Stimulated activated CD8-positive, alpha-beta memory T cell treated with anti-CD3 and anti-CD28 coated beads, Interleukin-15, amount 100 ng/mL, for 1 hour (primary cell): ENCODE data around the gene GATAD2A.
A peak's percentile ranks its signal among the peaks of the same experiment; 100 is the strongest.

Experiments used
- DNase-seq: peaks from one replicate; pipeline ENCODE4 v3.0.0-alpha.2; 2020; ENCODE audit warnings: low read depth

The GATAD2A gene

DNA sequence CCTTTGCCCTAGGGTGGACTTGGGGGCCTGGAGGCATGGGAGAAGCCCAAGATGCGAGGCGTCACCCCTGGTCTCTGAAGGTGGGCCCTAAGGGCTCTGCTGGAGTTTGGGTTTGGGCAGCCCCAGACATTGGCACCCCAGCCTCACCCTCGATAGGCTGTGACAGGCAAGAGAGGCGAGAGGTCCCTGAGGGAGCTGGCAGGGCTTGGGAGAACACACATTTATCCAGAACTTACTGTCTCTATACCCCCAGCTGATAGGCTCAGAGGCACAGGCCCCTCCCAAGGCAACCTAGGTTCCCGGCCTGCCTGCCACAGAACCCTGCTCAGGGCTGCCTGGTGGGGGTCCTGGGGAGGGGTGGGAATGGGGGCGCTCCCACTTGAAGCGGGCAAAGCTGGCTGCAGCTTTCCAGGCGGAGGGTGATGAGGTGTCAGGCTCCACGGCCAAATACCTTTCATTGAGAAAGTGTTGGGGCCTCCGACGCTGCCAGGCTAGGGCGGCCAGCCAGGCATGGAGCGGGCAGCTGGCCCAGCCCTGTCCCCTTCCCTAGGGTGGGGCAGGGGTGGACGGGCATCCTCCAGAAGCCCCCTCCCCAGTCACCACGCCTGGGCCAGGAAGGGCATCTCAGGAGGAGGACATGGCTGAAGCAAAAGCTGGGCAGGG lies 142.3 kb downstream of the GATAD2A start:
- no peak for DNase-seq

DNA sequence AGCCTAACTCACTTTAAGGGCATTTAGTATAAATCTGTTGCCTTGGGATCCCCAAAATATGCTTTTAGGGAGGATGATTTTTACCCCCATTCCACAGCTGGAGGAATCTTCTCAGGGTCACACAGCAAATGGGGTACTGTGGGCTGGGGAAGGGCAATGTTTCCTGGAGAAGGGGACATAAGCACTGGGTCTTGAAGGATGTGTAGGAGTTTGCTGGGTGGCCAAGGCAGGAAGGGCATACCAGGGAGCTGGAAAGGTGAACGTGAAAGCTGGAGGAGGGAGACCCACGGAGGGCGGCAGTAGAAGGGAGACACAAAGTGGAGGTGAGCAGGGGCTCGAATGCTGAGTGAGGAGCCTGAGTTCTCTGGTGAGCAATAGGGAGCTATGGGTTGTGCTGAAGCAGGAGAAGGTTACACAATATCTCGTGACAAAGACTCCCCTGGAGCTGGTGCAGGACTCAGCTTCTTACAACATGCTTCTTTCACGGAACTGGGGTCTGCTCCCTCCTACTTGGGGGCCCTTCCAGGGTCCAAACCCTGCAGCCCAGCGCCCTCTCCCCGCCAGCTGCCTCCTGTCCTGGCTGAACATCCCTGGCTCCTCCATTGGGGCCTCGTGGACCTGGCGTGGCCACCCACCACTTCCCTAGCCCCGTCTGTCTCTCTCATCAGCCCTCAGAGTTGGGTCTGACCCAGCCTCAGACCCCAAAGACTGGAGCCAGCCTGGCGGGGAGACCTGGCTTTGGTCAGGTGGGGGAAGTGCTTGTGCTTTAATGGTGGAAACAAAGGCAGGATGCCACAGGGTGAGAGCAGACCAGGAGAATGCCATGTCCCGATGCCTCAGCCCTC lies 143.7 kb downstream of the GATAD2A start:
- no peak for DNase-seq

DNA sequence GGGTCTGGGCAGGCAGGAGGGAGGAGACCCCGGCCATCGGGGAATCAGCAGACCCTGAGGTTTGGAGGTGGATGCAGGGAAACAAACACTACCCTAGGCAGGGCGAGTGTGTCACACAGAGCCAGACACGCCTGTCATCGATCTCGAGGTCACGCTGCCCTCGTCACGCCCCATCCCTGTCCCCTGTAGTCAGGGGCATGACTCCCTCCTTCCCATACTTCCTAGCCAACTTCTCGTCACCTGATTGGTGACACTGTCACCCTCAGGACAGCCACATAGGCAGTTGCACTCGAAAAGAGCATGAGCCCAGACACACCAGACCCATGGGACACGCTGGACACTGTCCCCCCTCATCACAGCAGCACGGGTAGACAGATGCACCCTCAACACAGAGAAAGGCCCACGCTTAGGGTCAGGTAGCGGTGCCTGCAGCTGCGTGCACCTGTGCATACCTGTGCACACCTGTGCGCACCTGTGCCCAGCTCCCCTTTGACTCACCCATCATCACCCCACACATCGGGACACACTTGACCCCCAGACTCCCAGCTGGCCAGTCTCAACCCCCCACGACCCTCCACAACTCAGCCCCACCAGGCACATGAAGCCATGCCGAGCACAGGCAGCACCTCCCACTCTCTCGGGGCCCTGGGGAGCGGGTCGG lies 144.5 kb downstream of the GATAD2A start:
- no peak for DNase-seq

DNA sequence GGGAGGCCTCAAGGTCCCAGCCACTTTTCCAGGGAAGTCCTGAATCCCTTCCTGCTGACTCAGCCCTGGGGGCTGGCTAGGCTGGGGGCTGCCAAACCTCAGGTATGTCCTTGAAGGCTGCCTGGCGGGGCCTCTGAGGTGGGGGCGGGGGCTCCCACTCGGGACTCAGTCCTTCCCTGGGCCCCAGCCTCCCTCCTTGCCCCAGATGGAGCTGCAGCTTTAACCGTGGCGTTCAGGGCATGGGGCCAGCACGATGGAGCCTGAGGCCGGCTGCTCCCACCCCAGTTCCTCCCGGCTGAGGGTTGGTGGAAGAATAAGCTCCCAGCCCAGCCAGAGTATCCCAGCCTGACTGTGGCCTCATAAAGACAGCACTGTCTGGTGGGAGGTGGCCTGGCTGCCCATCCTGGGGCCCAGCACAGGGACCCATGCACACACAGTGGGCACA lies 145.0 kb downstream of the GATAD2A start:
- no peak for DNase-seq

DNA sequence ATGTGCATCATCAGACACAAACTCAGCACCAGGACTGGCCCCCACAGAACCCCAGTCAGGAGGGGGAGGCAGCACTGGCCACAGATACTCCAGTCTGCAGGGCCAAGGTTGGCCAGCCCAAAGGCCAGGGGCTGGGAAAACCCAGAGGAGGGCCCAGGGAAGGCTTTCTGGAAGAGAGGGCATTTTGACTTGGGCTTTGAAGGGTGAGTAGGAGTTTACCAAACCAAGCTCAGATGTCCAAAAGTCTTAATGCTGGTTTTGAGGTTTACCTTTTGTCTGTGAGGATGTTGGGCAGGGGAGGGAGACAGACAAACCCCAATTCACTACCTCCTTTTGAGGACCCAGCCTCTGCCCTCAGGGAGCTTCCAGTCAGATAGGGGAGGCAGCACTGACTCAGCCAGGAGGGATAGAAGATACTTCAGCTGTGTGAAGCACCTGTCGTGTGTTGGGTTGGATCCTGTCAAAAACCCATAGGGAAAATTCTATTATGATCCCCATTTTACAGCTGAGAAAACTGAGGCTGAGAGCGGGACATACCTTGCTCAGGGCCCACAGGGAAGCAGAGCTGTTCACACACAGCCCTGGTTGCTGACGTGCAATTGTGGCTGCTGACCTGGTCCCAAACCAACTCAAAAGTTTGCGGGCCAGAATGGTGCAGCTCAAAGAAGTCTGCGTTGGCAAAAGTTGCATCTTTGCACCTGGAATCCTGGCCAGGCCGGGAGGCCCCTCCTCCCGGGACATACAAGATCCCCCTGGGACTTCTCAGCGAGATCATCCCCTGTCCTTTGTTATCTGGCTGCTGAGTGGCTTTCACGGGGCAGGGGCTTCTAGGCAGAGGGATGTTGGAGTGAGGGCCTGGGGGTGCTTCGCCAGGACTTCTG lies 145.7 kb downstream of the GATAD2A start:
- DNase-seq: no peak

DNA sequence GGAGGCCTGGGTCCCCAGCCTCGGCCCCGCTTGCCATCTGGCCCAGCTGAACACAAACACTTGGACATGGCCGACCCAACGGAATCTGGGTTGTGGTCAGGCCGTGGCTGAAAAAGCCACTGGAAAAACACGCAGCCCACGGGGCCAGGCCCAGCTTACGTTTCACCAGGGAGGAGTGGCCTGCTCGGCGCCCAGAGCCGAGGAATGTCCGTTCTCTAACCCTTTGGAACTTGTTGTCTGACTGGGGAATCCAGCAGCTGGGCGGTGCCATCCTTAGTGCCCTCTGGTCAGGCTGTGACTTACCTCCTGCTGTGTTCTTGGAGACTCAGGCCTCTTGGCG lies 146.3 kb downstream of the GATAD2A start:
- no peak for DNase-seq

DNA sequence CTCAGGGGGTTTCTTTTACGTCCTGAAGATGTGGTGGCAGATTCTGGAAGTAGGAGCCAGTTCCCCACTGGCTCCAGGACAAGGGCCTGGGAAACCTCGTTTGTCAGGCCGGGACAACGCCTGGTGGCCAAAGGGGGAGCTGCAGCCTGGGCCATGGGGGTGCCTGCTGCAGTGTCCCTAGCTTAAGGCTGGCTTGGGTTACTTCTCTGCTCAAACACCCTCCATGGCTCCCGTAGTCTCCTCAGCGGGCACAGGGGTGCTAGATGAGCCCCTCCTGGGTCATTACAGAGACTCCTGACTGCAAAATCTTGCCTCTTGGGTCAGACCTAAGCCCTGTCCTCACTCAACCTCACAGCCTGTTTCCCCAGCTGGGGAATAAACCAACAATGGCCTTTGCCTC lies 147.3 kb downstream of the GATAD2A start:
- DNase-seq: no peak

DNA sequence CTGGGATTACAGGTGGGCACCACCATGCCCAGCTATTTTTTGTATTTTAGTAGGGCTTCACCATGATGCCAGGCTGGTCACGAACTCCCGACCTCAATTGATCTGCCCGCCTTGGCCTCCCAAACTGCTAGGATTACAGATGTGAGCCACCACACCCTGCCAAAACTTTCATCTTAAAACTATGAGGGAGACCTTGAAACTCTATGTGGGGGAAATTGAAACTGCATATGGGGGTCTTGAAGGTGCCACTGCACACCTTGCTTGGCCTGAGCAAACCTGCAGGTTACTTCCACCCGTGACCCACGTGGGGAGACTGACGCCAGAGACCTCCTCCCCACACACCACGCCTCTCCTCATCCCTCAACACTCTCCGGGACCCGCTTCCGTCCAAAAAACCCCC lies 148.2 kb downstream of the GATAD2A start:
- no peak for DNase-seq

DNA sequence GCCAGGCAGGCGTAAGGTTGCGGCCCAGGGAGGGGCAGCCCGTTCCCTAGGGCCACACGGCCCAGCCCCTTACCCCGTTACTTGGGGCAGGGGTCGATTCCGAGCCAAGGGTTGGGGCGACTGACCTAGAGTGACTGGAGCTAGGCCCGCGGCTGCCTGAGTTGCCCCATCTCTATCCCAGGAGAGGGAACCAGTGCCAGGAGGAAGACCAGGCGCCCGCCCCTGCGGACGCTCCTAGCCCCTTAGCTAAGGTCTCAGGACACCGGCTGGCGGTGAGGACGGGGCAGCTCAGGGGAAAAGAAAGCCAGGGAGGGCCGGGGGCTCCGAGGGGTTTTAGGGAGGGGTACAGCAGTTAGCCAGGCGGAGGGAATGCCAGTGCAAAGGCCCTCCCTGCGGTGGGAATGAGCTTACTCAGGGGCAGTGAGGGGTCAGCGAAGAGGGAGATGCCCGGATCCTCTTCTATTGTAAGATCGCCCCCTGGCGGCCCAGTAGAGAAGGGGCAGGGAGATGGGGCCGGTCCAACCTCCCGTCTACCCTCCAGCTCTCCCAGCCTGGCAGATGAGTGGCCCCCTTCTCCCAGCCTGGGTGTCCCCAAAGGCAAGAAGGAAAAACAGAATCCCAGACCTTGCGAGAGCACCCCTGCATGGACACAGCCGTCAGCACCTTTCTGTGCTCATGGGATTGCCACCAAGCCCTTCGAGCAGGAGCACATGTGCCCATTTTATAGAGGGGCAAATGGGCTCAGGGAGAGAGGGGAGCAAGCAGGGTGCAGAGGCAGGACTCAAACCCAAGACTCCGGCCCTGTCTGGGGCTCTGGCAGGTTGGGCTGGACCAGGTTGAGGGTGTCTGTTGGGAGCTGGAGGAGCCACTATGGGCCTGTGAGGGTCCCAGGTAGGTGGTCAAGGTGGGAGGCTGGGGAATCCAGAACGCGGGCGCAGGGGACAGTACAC lies 148.9 kb downstream of the GATAD2A start:
- peak; percentile 44 for DNase-seq

DNA sequence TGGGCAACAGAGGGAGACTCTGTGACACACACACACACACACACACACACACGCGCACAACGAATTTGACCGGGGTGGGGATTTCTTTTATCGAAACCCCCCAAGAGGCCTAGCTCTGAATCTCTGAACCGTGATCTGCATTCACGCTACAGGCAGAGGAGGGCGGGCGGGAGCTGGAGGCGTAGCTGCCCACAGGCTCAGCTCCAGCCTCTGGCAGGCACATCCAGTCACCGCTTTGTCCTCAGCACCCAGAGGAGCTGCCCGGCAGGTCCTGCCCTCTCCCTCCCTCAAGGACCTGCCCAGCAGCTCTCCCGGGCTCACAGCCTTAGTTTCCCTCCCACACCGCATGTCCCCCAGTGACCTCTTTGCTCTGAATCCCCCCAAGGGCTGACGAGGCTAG lies 152.6 kb downstream of the GATAD2A start:
- DNase-seq: no peak
